HepG2 (cell line): ENCODE data around the gene IGLL1. TPM values are rescaled to one million over a fixed set of nuclear protein-coding genes. Genes with fewer than 3 reads are reported as not detected.

ENCODE experiments used
- ATAC-seq: fragments of 200-7000 bp; cut with Tn5 transposase; 3 replicates; pipeline ENCODE4 v1.9.1; 2020; ENCODE audit warnings: mild to moderate bottlenecking, moderate library complexity
- BruUV-seq: library from RNA; stranded (reverse); fragments of 400-500 nt; replicated peaks from 2 replicates; lab custom pipeline; 2021; lab: Mats Ljungman, UMichigan
- CTCF ChIA-PET: fragments of 300-600 bp; formaldehyde crosslinking; extraction: SDS; loops from one replicate; lab custom pipeline; 2021; ENCODE audit warnings: low total read pairs, inconsistent platforms, low intra/inter-chr PET ratio; lab: Yijun Ruan, JAX
- POLR2A ChIA-PET: fragments of 350-600 bp; sonication (Branson Sonifier 250); formaldehyde crosslinking; loops from one replicate; lab custom pipeline; 2020; ENCODE audit warnings: antibody characterized with exemption, inconsistent platforms; lab: Yijun Ruan, JAX
- DNase-seq: peaks from one replicate; pipeline ENCODE4 v3.0.0-alpha.2; 2015; ENCODE audit warnings: low spot score
- FAIRE-seq: peaks from 3 replicates; lab custom pipeline; 2011; peaks lifted over from hg19 to GRCh38; lab: Jason Lieb, UNC
- H2AFZ ChIP-seq: one replicate; pipeline ENCODE4 v1.6.1; 2011; ENCODE audit warnings: low read length, inconsistent platforms
- H3K27ac ChIP-seq: fragments of 300-600 bp; 3 replicates; pipeline ENCODE4 v1.8.0; 2011; ENCODE audit warnings: mixed run types, mild to moderate bottlenecking, mixed read lengths, low read length, inconsistent platforms; ENCODE audit not compliant: insufficient read depth; ENCODE audit errors: extremely low read length
- H3K27me3 ChIP-seq, 2 experiments: fragments of 200-600 bp in 1 of 2; 2 replicates in 1 of 2; 3 replicates in 1 of 2; pipeline versions ENCODE4 v1.6.0 to v1.8.0; 2011; ENCODE audit warnings: low read length in 2 of 2, mild to moderate bottlenecking in 2 of 2, moderate library complexity in 2 of 2, inconsistent platforms in 1 of 2; ENCODE audit not compliant: insufficient read depth in 2 of 2, control insufficient read depth in 1 of 2
- H3K36me3 ChIP-seq, 2 experiments: fragments of 200-600 bp in 1 of 2; replicated peaks in 1 of 2; 2 replicates in 1 of 2; 3 replicates in 1 of 2; pipeline versions ENCODE4 v1.5.1 to v1.8.0; 2011; ENCODE audit warnings: low read length in 2 of 2, inconsistent platforms in 1 of 2; ENCODE audit not compliant: insufficient read depth in 2 of 2, control insufficient read depth in 1 of 2
- H3K4me1 ChIP-seq: 2 replicates; pipeline ENCODE4 v1.5.1; 2012; ENCODE audit warnings: low read length, inconsistent platforms; ENCODE audit not compliant: insufficient read depth
- H3K4me2 ChIP-seq: 2 replicates; pipeline ENCODE4 v1.6.0; 2011; ENCODE audit warnings: low read depth, low read length, inconsistent platforms
- H3K4me3 ChIP-seq, 3 experiments: fragments of 200-600 bp in 1 of 3; sonication (generic), shearing (Covaris generic) in 1 of 3; replicated peaks in 1 of 3; 2 replicates each; pipeline ENCODE4 v1.5.1; 2011 to 2016; ENCODE audit warnings: low read length in 3 of 3, inconsistent platforms in 2 of 3, low read depth in 2 of 3, mild to moderate bottlenecking in 2 of 3, control low read depth in 1 of 3, mixed read lengths in 1 of 3; ENCODE audit not compliant: insufficient read depth in 1 of 3
- H3K79me2 ChIP-seq: one replicate; pipeline ENCODE4 v1.6.1; 2011; ENCODE audit warnings: low read length, inconsistent platforms; ENCODE audit not compliant: insufficient read depth
- H3K9ac ChIP-seq: 2 replicates; pipeline ENCODE4 v1.6.0; 2011; ENCODE audit warnings: mild to moderate bottlenecking, low read depth, low read length, inconsistent platforms; ENCODE audit not compliant: insufficient read depth
- H3K9me3 ChIP-seq: 2 replicates; pipeline ENCODE4 v1.5.1; 2012; ENCODE audit warnings: mild to moderate bottlenecking, low read length
- H4K20me1 ChIP-seq: 2 replicates; pipeline ENCODE4 v1.6.0; 2011; ENCODE audit warnings: inconsistent platforms, mild to moderate bottlenecking, low read length, moderate library complexity; ENCODE audit not compliant: insufficient read depth
- DMAP1 ChIP-seq: IDR thresholded peaks from 2 replicates; pipeline ENCODE4 v1.6.1; 2016
- JUN ChIP-seq: sonication (generic); formaldehyde crosslinking; IDR thresholded peaks from 2 replicates; pipeline ENCODE4 v1.4.0; 2020; ENCODE audit warnings: mild to moderate bottlenecking, missing genetic modification reagents
- NCOA1 ChIP-seq: sonication (generic); formaldehyde crosslinking; IDR thresholded peaks from 2 replicates; pipeline ENCODE4 v1.9.0; 2021; ENCODE audit warnings: missing genetic modification reagents
- NFYC ChIP-seq: IDR thresholded peaks from 2 replicates; pipeline ENCODE4 v1.6.1; 2016; ENCODE audit warnings: missing genetic modification reagents, missing compliant biosample characterization
- NPAS2 ChIP-seq: sonication (generic); formaldehyde crosslinking; IDR thresholded peaks from 2 replicates; pipeline ENCODE4 v1.8.0; 2022; ENCODE audit warnings: mild to moderate bottlenecking, missing genetic modification reagents, borderline replicate concordance
- PAWR ChIP-seq: sonication (generic); formaldehyde crosslinking; IDR thresholded peaks from 2 replicates; pipeline ENCODE4 v1.4.0; 2020; ENCODE audit warnings: missing genetic modification reagents, mild to moderate bottlenecking, borderline replicate concordance
- POGK ChIP-seq: sonication (generic); formaldehyde crosslinking; conservative IDR thresholded peaks from 2 replicates; pipeline ENCODE4 v1.8.0; 2022; ENCODE audit warnings: mild to moderate bottlenecking, moderate library complexity, missing genetic modification reagents
- RBAK ChIP-seq: sonication (generic); formaldehyde crosslinking; IDR thresholded peaks from 2 replicates; pipeline ENCODE4 v1.5.1; 2020; ENCODE audit warnings: mild to moderate bottlenecking, missing genetic modification reagents
- SNRNP70 ChIP-seq: fragments of 200-400 bp; formaldehyde crosslinking; IDR thresholded peaks from 2 replicates; pipeline ENCODE4 v1.6.1; 2017; ENCODE audit warnings: mild to moderate bottlenecking, low read depth, low read length, moderate library complexity
- ZNF451 ChIP-seq: sonication (generic); formaldehyde crosslinking; IDR thresholded peaks from 2 replicates; pipeline ENCODE4 v1.5.0; 2020; ENCODE audit warnings: mild to moderate bottlenecking, missing genetic modification reagents
- ZNF746 ChIP-seq: sonication (generic); formaldehyde crosslinking; IDR thresholded peaks from 2 replicates; pipeline ENCODE4 v1.8.0; 2022; ENCODE audit warnings: mild to moderate bottlenecking, missing genetic modification reagents
- ZNF766 ChIP-seq: sonication (generic); formaldehyde crosslinking; IDR thresholded peaks from 2 replicates; pipeline ENCODE4 v1.5.0; 2020; ENCODE audit warnings: missing genetic modification reagents, borderline replicate concordance
- ZNF879 ChIP-seq: sonication (generic); formaldehyde crosslinking; IDR thresholded peaks from 2 replicates; pipeline ENCODE4 v1.8.1; 2023; ENCODE audit warnings: missing genetic modification reagents
- WGBS: methylation state at CpG from one replicate; pipeline ENCODE4 v1.1.6; 2017; ENCODE audit warnings: low lambda C conversion rate; 5-methylcytosine and 5-hydroxymethylcytosine counted together
- in situ Hi-C: cut with HindIII; loops from 2 replicates; pipeline ENCODE4 v1.10.0; 2017; ENCODE audit warnings: low pct_unique_long_range_greater_than_20kb; ENCODE audit not compliant: extremely low pct_ligation_motif_present
- intact Hi-C: fragments of 100-400 bp; cut with micrococcal nuclease; formaldehyde crosslinking; loops from one replicate; pipeline ENCODE4 v1.10.0; 2022; ENCODE audit not compliant: unreplicated experiment
- polyA plus RNA-seq, 8 experiments: library from polyadenylated mRNA; depleted of rRNA in 3 of 8; stranded (reverse) in 7 of 8; unstranded in 1 of 8; fragments of >200 nt; fragmentation: Illumina TruSeq in 4 of 8; extraction: Trizol in 4 of 8; gene quantifications; 2 replicates each; pipeline versions ENCODE4 v1.2.1 to v1.2.3, GENCODE V29; 2011 to 2016; ENCODE audit warnings: low read depth in 4 of 8, missing spikeins in 1 of 8, mixed read lengths in 1 of 8; ENCODE audit not compliant: insufficient read depth in 1 of 8
- total RNA-seq, 5 experiments: library from RNA; depleted of rRNA; stranded (reverse); fragments of >200 nt; fragmentation: Illumina TruSeq; extraction: Trizol; gene quantifications; 2 replicates each; pipeline ENCODE4 v1.2.3, GENCODE V29; 2016; ENCODE audit warnings: low read depth in 1 of 5
- TF ChIP-seq, protein P1 (sequence below): sonication (generic); formaldehyde crosslinking; IDR thresholded peaks from 2 replicates; pipeline ENCODE4 v1.8.0; 2022; ENCODE audit warnings: mild to moderate bottlenecking, missing genetic modification reagents; ENCODE audit not compliant: insufficient replicate concordance
- TF ChIP-seq, protein P2 (sequence below): sonication (generic); formaldehyde crosslinking; conservative IDR thresholded peaks from 2 replicates; pipeline ENCODE4 v1.8.0; 2022; ENCODE audit warnings: low read depth, missing genetic modification reagents

The IGLL1 gene
- total and polyA plus RNA-seq, 2 of the 13 experiments (the other 11 are each of a cell fraction or from before 2014, with no cell fraction given): not detected

GRCh38 chr22:23529166-23530103 is 50.7 kb downstream of the IGLL1 start (continued):
- TF ChIP-seq, protein P1, sequence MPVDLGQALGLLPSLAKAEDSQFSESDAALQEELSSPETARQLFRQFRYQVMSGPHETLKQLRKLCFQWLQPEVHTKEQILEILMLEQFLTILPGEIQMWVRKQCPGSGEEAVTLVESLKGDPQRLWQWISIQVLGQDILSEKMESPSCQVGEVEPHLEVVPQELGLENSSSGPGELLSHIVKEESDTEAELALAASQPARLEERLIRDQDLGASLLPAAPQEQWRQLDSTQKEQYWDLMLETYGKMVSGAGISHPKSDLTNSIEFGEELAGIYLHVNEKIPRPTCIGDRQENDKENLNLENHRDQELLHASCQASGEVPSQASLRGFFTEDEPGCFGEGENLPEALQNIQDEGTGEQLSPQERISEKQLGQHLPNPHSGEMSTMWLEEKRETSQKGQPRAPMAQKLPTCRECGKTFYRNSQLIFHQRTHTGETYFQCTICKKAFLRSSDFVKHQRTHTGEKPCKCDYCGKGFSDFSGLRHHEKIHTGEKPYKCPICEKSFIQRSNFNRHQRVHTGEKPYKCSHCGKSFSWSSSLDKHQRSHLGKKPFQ (CRISPR knock-in tag): no peak

GRCh38 chr22:23527971-23528740 is 51.9 kb downstream of the IGLL1 start:
- TF ChIP-seq ZNF746 (CRISPR knock-in tag) (no peak), ZNF451 (CRISPR knock-in tag) (no peak), JUN (CRISPR knock-in tag) (no peak), ZNF766 (no peak), RBAK (CRISPR knock-in tag) (no peak), POGK (CRISPR knock-in tag) (no peak), NCOA1 (CRISPR knock-in tag) (no peak), NFYC (no peak), ZNF879 (no peak), NPAS2 (CRISPR knock-in tag) (no peak), DMAP1 (CRISPR knock-in tag) (no peak), PAWR (CRISPR knock-in tag) (no peak), SNRNP70 (no peak)
- TF ChIP-seq, protein P2, sequence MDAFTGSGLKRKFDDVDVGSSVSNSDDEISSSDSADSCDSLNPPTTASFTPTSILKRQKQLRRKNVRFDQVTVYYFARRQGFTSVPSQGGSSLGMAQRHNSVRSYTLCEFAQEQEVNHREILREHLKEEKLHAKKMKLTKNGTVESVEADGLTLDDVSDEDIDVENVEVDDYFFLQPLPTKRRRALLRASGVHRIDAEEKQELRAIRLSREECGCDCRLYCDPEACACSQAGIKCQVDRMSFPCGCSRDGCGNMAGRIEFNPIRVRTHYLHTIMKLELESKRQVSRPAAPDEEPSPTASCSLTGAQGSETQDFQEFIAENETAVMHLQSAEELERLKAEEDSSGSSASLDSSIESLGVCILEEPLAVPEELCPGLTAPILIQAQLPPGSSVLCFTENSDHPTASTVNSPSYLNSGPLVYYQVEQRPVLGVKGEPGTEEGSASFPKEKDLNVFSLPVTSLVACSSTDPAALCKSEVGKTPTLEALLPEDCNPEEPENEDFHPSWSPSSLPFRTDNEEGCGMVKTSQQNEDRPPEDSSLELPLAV (CRISPR knock-in tag): no peak
- Histone ChIP-seq H3K9ac (no peak overlapping the region), H3K4me2 (no peak overlapping the region), H3K27me3 (no peaks in the 10 kb centered on the region), H3K4me3 (no peak overlapping the region), H4K20me1 (no peaks in the 10 kb centered on the region), H3K4me1 (peaks cover 63% of the 10 kb centered on the region), H2AFZ (no peak overlapping the region), H3K36me3 (no peaks in the 10 kb centered on the region), H3K79me2 (no peaks in the 10 kb centered on the region), H3K9me3 (no peaks in the 10 kb centered on the region), H3K27ac (no peak overlapping the region)
- 86% methylated on average over 19 of the region's 19 CpGs for WGBS
- FAIRE-seq: no peak
- ChIA-PET CTCF (no interaction called here), POLR2A (no interaction called here)
- intact Hi-C loops: no loop called here
- BruUV-seq: no TSS peak
- in situ Hi-C loops: no loop called here
- no peak for ATAC-seq
- DNase-seq: no peak
